ENCODE measurements around the gene NDUFV1. TPM values are rescaled to one million over a fixed set of nuclear protein-coding genes. Genes with fewer than 3 reads are reported as not detected.

Gene NDUFV1
- polyA plus RNA-seq, 1 of the 3 experiments (the other 2 are of a cell fraction), result 278 TPM

GRCh38 chr11:67646535-67647336, 40.0 kb downstream of the NDUFV1 start:
- POLR2A ChIA-PET, result no interaction called here
- TF ChIP-seq TCF12 (IDR thresholded peaks at IDR 0.05), result no peak
- no peak for TF ChIP-seq TEAD4 (IDR thresholded peaks at IDR 0.05; ENCODE audit: borderline replicate concordance, insufficient read depth)
- TF ChIP-seq, protein P1, sequence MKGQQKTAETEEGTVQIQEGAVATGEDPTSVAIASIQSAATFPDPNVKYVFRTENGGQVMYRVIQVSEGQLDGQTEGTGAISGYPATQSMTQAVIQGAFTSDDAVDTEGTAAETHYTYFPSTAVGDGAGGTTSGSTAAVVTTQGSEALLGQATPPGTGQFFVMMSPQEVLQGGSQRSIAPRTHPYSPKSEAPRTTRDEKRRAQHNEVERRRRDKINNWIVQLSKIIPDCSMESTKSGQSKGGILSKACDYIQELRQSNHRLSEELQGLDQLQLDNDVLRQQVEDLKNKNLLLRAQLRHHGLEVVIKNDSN (IDR thresholded peaks at IDR 0.05; ENCODE audit: borderline replicate concordance, low read depth), result no peak
- no peak for TF ChIP-seq NFIC (IDR thresholded peaks at IDR 0.05; ENCODE audit: borderline replicate concordance)
- TF ChIP-seq, protein P2, sequence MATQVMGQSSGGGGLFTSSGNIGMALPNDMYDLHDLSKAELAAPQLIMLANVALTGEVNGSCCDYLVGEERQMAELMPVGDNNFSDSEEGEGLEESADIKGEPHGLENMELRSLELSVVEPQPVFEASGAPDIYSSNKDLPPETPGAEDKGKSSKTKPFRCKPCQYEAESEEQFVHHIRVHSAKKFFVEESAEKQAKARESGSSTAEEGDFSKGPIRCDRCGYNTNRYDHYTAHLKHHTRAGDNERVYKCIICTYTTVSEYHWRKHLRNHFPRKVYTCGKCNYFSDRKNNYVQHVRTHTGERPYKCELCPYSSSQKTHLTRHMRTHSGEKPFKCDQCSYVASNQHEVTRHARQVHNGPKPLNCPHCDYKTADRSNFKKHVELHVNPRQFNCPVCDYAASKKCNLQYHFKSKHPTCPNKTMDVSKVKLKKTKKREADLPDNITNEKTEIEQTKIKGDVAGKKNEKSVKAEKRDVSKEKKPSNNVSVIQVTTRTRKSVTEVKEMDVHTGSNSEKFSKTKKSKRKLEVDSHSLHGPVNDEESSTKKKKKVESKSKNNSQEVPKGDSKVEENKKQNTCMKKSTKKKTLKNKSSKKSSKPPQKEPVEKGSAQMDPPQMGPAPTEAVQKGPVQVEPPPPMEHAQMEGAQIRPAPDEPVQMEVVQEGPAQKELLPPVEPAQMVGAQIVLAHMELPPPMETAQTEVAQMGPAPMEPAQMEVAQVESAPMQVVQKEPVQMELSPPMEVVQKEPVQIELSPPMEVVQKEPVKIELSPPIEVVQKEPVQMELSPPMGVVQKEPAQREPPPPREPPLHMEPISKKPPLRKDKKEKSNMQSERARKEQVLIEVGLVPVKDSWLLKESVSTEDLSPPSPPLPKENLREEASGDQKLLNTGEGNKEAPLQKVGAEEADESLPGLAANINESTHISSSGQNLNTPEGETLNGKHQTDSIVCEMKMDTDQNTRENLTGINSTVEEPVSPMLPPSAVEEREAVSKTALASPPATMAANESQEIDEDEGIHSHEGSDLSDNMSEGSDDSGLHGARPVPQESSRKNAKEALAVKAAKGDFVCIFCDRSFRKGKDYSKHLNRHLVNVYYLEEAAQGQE (IDR thresholded peaks at IDR 0.05; ENCODE audit: low read depth, low read length), result no peak
- TF ChIP-seq SIN3A (IDR thresholded peaks at IDR 0.05; ENCODE audit: borderline replicate concordance, low read depth, low read length), result no peak

DNA sequence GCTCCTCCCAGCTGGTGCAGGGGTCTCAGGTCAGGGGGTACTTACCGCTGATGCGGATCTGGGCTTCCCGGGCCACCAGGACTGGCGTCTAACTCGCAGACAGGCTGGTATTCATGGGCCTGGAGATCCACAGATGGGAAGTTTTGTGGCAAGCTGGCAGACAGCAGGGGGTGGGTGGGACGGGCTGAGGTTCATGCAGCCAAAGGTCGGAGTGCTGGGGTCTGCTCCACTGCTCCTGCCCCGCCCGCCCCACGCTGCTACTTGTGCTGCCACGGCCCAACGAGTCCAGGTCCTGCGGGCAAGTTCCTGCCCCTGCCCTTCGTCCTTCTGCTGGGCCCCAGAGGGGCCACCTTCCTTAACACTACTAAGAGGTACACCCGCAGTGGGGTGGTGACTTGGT, 40.7 kb downstream of the NDUFV1 start:
- no peak overlapping the region for H3K9ac ChIP-seq
- ChIA-PET CTCF (interaction anchor here (1.4 to 21.6 kb wide), 3 partner anchors 12 to 20 kb away, joined by 6 to 308 read pairs (median 21); partner anchors contain the start of genes NUDT8 and TBX10), POLR2A (no interaction called here)
- WGBS (ENCODE audit: low lambda C conversion rate), result 90% methylated on average over 4 of the region's 15 CpGs
- H3K4me1 ChIP-seq (ENCODE audit: control insufficient read depth in 1 of 2, insufficient read depth in 2 of 2, low read depth in 1 of 2, low read length in 1 of 2), result no peaks in the 10 kb centered on the region; a peak in 1 of 4 replicates
- H3F3A ChIP-seq (replicated peaks; ENCODE audit: insufficient read depth), result no peaks in the 10 kb centered on the region
- no peaks in the 10 kb centered on the region for H3K79me2 ChIP-seq (ENCODE audit: insufficient read depth)
- no peaks in the 10 kb centered on the region for H3K27me3 ChIP-seq (ENCODE audit: insufficient read depth)
- H3K4me3 ChIP-seq (ENCODE audit: low read depth in 2 of 2, low read length in 1 of 2), result no peak overlapping the region
- H2AFZ ChIP-seq (ENCODE audit: low read depth), result no peak overlapping the region
- H3K9me3 ChIP-seq, result no peaks in the 10 kb centered on the region
- H3K36me3 ChIP-seq (replicated peaks in 1 of 2; ENCODE audit: control insufficient read depth in 1 of 2, insufficient read depth in 2 of 2, low read length in 1 of 2), result no peaks in the 10 kb centered on the region
- no peak for DNase-seq
- H3K27ac ChIP-seq (ENCODE audit: low read depth in 2 of 2, low read length in 1 of 2), result no peak overlapping the region
- H3K9me2 ChIP-seq, result no peaks in the 10 kb centered on the region
- H3K4me2 ChIP-seq, result no peak overlapping the region
- no peaks in the 10 kb centered on the region for H4K20me1 ChIP-seq (ENCODE audit: insufficient read depth)
- no peak for TF ChIP-seq RXRA (IDR thresholded peaks at IDR 0.05; ENCODE audit: borderline replicate concordance, low read depth)
- no peak for TF ChIP-seq MAX (IDR thresholded peaks at IDR 0.05; ENCODE audit: low read depth)
- no peak for TF ChIP-seq SIN3A (IDR thresholded peaks at IDR 0.05; ENCODE audit: borderline replicate concordance, low read depth, low read length)
- TF ChIP-seq, protein P3, sequence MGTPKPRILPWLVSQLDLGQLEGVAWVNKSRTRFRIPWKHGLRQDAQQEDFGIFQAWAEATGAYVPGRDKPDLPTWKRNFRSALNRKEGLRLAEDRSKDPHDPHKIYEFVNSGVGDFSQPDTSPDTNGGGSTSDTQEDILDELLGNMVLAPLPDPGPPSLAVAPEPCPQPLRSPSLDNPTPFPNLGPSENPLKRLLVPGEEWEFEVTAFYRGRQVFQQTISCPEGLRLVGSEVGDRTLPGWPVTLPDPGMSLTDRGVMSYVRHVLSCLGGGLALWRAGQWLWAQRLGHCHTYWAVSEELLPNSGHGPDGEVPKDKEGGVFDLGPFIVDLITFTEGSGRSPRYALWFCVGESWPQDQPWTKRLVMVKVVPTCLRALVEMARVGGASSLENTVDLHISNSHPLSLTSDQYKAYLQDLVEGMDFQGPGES (IDR thresholded peaks at IDR 0.05; ENCODE audit: low read depth, low read length), result no peak
- TF ChIP-seq MEF2A (IDR thresholded peaks at IDR 0.05; ENCODE audit: borderline replicate concordance, low read depth), result no peak
- TF ChIP-seq, protein P2 (IDR thresholded peaks at IDR 0.05; ENCODE audit: low read depth, low read length), result no peak
- no peak for TF ChIP-seq TCF12 (IDR thresholded peaks at IDR 0.05)
- TF ChIP-seq FOXJ3 (CRISPR knock-in tag; IDR thresholded peaks at IDR 0.05), result no peak
- TF ChIP-seq, protein P1 (IDR thresholded peaks at IDR 0.05; ENCODE audit: borderline replicate concordance, low read depth), result no peak
- no peak for TF ChIP-seq FOXM1 (IDR thresholded peaks at IDR 0.05; ENCODE audit: low read depth)

More at GRCh38 chr11:67646535-67647336, 40.0 kb downstream of the NDUFV1 start:
- Histone ChIP-seq H4K20me1 (ENCODE audit: insufficient read depth) (no peaks in the 10 kb centered on the region), H3K9me3 (no peaks in the 10 kb centered on the region), H3K27me3 (ENCODE audit: insufficient read depth) (no peaks in the 10 kb centered on the region), H3K4me2 (no peak overlapping the region), H3K79me2 (ENCODE audit: insufficient read depth) (no peaks in the 10 kb centered on the region), H3K36me3 (replicated peaks in 1 of 2; ENCODE audit: control insufficient read depth in 1 of 2, insufficient read depth in 2 of 2, low read length in 1 of 2) (no peaks in the 10 kb centered on the region), H2AFZ (ENCODE audit: low read depth) (no peak overlapping the region), H3K9ac (no peak overlapping the region), H3F3A (replicated peaks; ENCODE audit: insufficient read depth) (no peaks in the 10 kb centered on the region), H3K9me2 (no peaks in the 10 kb centered on the region), H3K27ac (ENCODE audit: low read depth in 2 of 2, low read length in 1 of 2) (no peak overlapping the region), H3K4me1 (ENCODE audit: control insufficient read depth in 1 of 2, insufficient read depth in 2 of 2, low read depth in 1 of 2, low read length in 1 of 2) (no peaks in the 10 kb centered on the region), H3K4me3 (ENCODE audit: low read depth in 2 of 2, low read length in 1 of 2) (no peak overlapping the region)
- no peak for DNase-seq
- CTCF ChIA-PET, result interaction anchor here (1.9 to 21.6 kb wide), 3 partner anchors 11 to 33 kb away, joined by 7 to 308 read pairs (median 21); partner anchors contain the start of genes NUDT8 and TBX10
- WGBS (ENCODE audit: low lambda C conversion rate), result 48% methylated on average over 6 of the region's 24 CpGs
